Measurements from ENCODE around the gene ANP32D. TPM values are rescaled to one million over a fixed set of nuclear protein-coding genes. Genes with fewer than 3 reads are reported as not detected.
"Not testable (repeated sequence)": the region's sequence is repeated elsewhere in the genome, so short reads cannot be mapped to it uniquely, and the experiment has no call there.

ANP32D gene
- total RNA-seq, 2 experiments from 2014 or later = not detected

- H3K27ac ChIP-seq (ENCODE audit: low read depth, low read length, poor library complexity, severe bottlenecking) = no peak overlapping the region
- TF ChIP-seq CTCF (conservative IDR thresholded peaks at IDR 0.05; ENCODE audit: low read length) (no peak), EZH2phosphoT487 (IDR thresholded peaks at IDR 0.05; ENCODE audit: borderline replicate concordance, low read depth, low read length) (no peak)
- no peaks in the 10 kb centered on the region for H3K4me1 ChIP-seq (ENCODE audit: insufficient read depth, low read length, poor library complexity, severe bottlenecking)
- H3K4me3 ChIP-seq (ENCODE audit: low read depth, low read length, poor library complexity, severe bottlenecking) = no peak overlapping the region
- no peaks in the 10 kb centered on the region for H3K36me3 ChIP-seq (ENCODE audit: insufficient read depth, low read length)
- H3K9me3 ChIP-seq (ENCODE audit: low read length) = no peaks in the 10 kb centered on the region
- POLR2A ChIA-PET = interaction anchor here (0.7 kb wide), 2 partner anchors 10 to 107 kb away, joined by 3 to 4 read pairs; no protein-coding TSS in a partner anchor
- intact Hi-C loops (cut with micrococcal nuclease; ENCODE audit: unreplicated experiment) = no loop called here
- H3K9me2 ChIP-seq (ENCODE audit: insufficient read depth, low read length) = no peaks in the 10 kb centered on the region
- CTCF ChIA-PET (ENCODE audit: unreplicated experiment) = no interaction called here
- H2AFZ ChIP-seq (ENCODE audit: low read length) = no peak overlapping the region
- DNase-seq (ENCODE audit: low spot score) = no peak
- H4K20me1 ChIP-seq (ENCODE audit: insufficient read depth, low read length) = no peaks in the 10 kb centered on the region
- no TSS peak for BruUV-seq (replicated peaks)
- no peak overlapping the region for H3K4me2 ChIP-seq (ENCODE audit: low read length)
- H3K79me2 ChIP-seq (ENCODE audit: insufficient read depth, low read depth, low read length) = no peaks in the 10 kb centered on the region
Measured at GRCh38 chr12:48446161-48446776, 26.1 kb upstream of the ANP32D start.

- H3K27ac ChIP-seq (ENCODE audit: low read depth, low read length, poor library complexity, severe bottlenecking) = no peak overlapping the region
- no peak overlapping the region for H3K4me2 ChIP-seq (ENCODE audit: low read length)
- POLR2A ChIA-PET = no interaction called here
- CTCF ChIA-PET (ENCODE audit: unreplicated experiment) = no interaction called here
- H3K9me2 ChIP-seq (ENCODE audit: insufficient read depth, low read length) = no peaks in the 10 kb centered on the region
- TF ChIP-seq EZH2phosphoT487 (IDR thresholded peaks at IDR 0.05; ENCODE audit: borderline replicate concordance, low read depth, low read length) (no peak), CTCF (conservative IDR thresholded peaks at IDR 0.05; ENCODE audit: low read length) (no peak)
- no TSS peak for BruUV-seq (replicated peaks)
- no peak overlapping the region for H2AFZ ChIP-seq (ENCODE audit: low read length)
- no peaks in the 10 kb centered on the region for H3K4me1 ChIP-seq (ENCODE audit: insufficient read depth, low read length, poor library complexity, severe bottlenecking)
- H3K79me2 ChIP-seq (ENCODE audit: insufficient read depth, low read depth, low read length) = no peaks in the 10 kb centered on the region
- DNase-seq (ENCODE audit: low spot score) = no peak
- H4K20me1 ChIP-seq (ENCODE audit: insufficient read depth, low read length) = no peaks in the 10 kb centered on the region
- H3K36me3 ChIP-seq (ENCODE audit: insufficient read depth, low read length) = no peaks in the 10 kb centered on the region
- no peak overlapping the region for H3K4me3 ChIP-seq (ENCODE audit: low read depth, low read length, poor library complexity, severe bottlenecking)
- intact Hi-C loops (cut with micrococcal nuclease; ENCODE audit: unreplicated experiment) = no loop called here
- H3K9me3 ChIP-seq (ENCODE audit: low read length) = no peaks in the 10 kb centered on the region
Measured at GRCh38 chr12:48447755-48448154, 24.6 kb upstream of the ANP32D start.

GRCh38 chr12:48451372-48451771, 21.0 kb upstream of the ANP32D start:
- Histone ChIP-seq H4K20me1 (ENCODE audit: insufficient read depth, low read length) (no peaks in the 10 kb centered on the region), H3K36me3 (ENCODE audit: insufficient read depth, low read length) (no peaks in the 10 kb centered on the region), H3K9me3 (ENCODE audit: low read length) (no peaks in the 10 kb centered on the region), H3K4me2 (ENCODE audit: low read length) (no peak overlapping the region), H3K9me2 (ENCODE audit: insufficient read depth, low read length) (no peaks in the 10 kb centered on the region), H3K4me1 (ENCODE audit: insufficient read depth, low read length, poor library complexity, severe bottlenecking) (no peaks in the 10 kb centered on the region), H3K27ac (ENCODE audit: low read depth, low read length, poor library complexity, severe bottlenecking) (no peak overlapping the region), H2AFZ (ENCODE audit: low read length) (no peak overlapping the region), H3K4me3 (ENCODE audit: low read depth, low read length, poor library complexity, severe bottlenecking) (no peak overlapping the region), H3K79me2 (ENCODE audit: insufficient read depth, low read depth, low read length) (no peaks in the 10 kb centered on the region)
- ChIA-PET POLR2A (no interaction called here), CTCF (ENCODE audit: unreplicated experiment) (no interaction called here)
- intact Hi-C loops (cut with micrococcal nuclease; ENCODE audit: unreplicated experiment) = no loop called here
- DNase-seq (ENCODE audit: low spot score) = no peak
- no TSS peak for BruUV-seq (replicated peaks)
- TF ChIP-seq EZH2phosphoT487 (IDR thresholded peaks at IDR 0.05; ENCODE audit: borderline replicate concordance, low read depth, low read length) (no peak), CTCF (conservative IDR thresholded peaks at IDR 0.05; ENCODE audit: low read length) (no peak)

GRCh38 chr12:48452961-48453360, 19.4 kb upstream of the ANP32D start:
- H2AFZ ChIP-seq (ENCODE audit: low read length); H3K36me3 ChIP-seq (ENCODE audit: insufficient read depth, low read length); H3K9me3 ChIP-seq (ENCODE audit: low read length); H3K27ac ChIP-seq (ENCODE audit: low read depth, low read length, poor library complexity, severe bottlenecking); intact Hi-C loops (cut with micrococcal nuclease; ENCODE audit: unreplicated experiment); H3K4me2 ChIP-seq (ENCODE audit: low read length); CTCF ChIA-PET (ENCODE audit: unreplicated experiment); BruUV-seq (replicated peaks); H3K4me3 ChIP-seq (ENCODE audit: low read depth, low read length, poor library complexity, severe bottlenecking); H4K20me1 ChIP-seq (ENCODE audit: insufficient read depth, low read length); H3K9me2 ChIP-seq (ENCODE audit: insufficient read depth, low read length); H3K79me2 ChIP-seq (ENCODE audit: insufficient read depth, low read depth, low read length); H3K4me1 ChIP-seq (ENCODE audit: insufficient read depth, low read length, poor library complexity, severe bottlenecking); DNase-seq (ENCODE audit: low spot score): not testable (repeated sequence)
- POLR2A ChIA-PET = interaction anchor here (0.6 kb wide), 1 partner anchor 151 kb away, joined by 3 read pairs; no protein-coding TSS in a partner anchor
